Mesendoderm (in vitro differentiated cells): ENCODE measurements around the gene TEX51.

Source experiments
- DNase-seq: peaks from one replicate; pipeline ENCODE4 v3.0.0; 2013
- H2AK5ac ChIP-seq: 2 replicates; pipeline ENCODE4 v1.6.1; 2013; ENCODE audit warnings: low read length, inconsistent platforms
- H2BK120ac ChIP-seq: 2 replicates; pipeline ENCODE4 v1.6.1; 2013; ENCODE audit warnings: low read depth, mild to moderate bottlenecking, low read length, moderate library complexity, mixed read lengths
- H2BK15ac ChIP-seq: replicated peaks from 2 replicates; pipeline ENCODE4 v1.6.1; 2013; ENCODE audit warnings: low read depth, mild to moderate bottlenecking, moderate library complexity
- H2BK5ac ChIP-seq: 2 replicates; pipeline ENCODE4 v1.6.1; 2013; ENCODE audit warnings: low read length, inconsistent platforms
- H3K18ac ChIP-seq: 2 replicates; pipeline ENCODE4 v1.6.1; 2013; ENCODE audit warnings: mild to moderate bottlenecking, low read length, mixed read lengths
- H3K23ac ChIP-seq: one replicate; pipeline ENCODE4 v1.6.1; 2013; ENCODE audit warnings: low read length
- H3K27ac ChIP-seq: 2 replicates; pipeline ENCODE4 v1.5.1; 2013; ENCODE audit warnings: low read depth, mild to moderate bottlenecking, inconsistent platforms, low read length, moderate library complexity
- H3K27me3 ChIP-seq: 2 replicates; pipeline ENCODE4 v1.6.1; 2013; ENCODE audit warnings: low read length, control low read depth, mild to moderate bottlenecking, inconsistent platforms; ENCODE audit not compliant: insufficient read depth, poor library complexity
- H3K36me3 ChIP-seq: 2 replicates; pipeline ENCODE4 v1.6.1; 2013; ENCODE audit warnings: low read length, inconsistent platforms; ENCODE audit not compliant: control insufficient read depth, insufficient read depth
- H3K4ac ChIP-seq: one replicate; pipeline ENCODE4 v1.6.1; 2013; ENCODE audit warnings: low read depth, mild to moderate bottlenecking, low read length, moderate library complexity
- H3K4me1 ChIP-seq: 2 replicates; pipeline ENCODE4 v1.6.1; 2013; ENCODE audit warnings: low read depth, low read length, inconsistent platforms; ENCODE audit not compliant: control insufficient read depth
- H3K4me2 ChIP-seq: 2 replicates; pipeline ENCODE4 v1.6.1; 2013; ENCODE audit warnings: low read length
- H3K4me3 ChIP-seq: 2 replicates; pipeline ENCODE4 v1.5.1; 2013; ENCODE audit warnings: mild to moderate bottlenecking, low read length
- H3K56ac ChIP-seq: one replicate; pipeline ENCODE4 v1.6.1; 2013; ENCODE audit warnings: low read length
- H3K79me1 ChIP-seq: 2 replicates; pipeline ENCODE4 v1.6.1; 2013; ENCODE audit warnings: low read length, inconsistent platforms
- H3K79me2 ChIP-seq: 2 replicates; pipeline ENCODE4 v1.6.1; 2013; ENCODE audit warnings: mild to moderate bottlenecking, low read length; ENCODE audit not compliant: control insufficient read depth, insufficient read depth
- H3K9ac ChIP-seq: 2 replicates; pipeline ENCODE4 v1.6.1; 2013; ENCODE audit warnings: low read length, inconsistent platforms
- H4K5ac ChIP-seq: one replicate; pipeline ENCODE4 v1.6.1; 2013; ENCODE audit warnings: low read length
- H4K8ac ChIP-seq: one replicate; pipeline ENCODE4 v1.6.1; 2013; ENCODE audit warnings: low read depth, mild to moderate bottlenecking, control low read depth, low read length, moderate library complexity
- WGBS: extraction: QIAGEN DNeasy Blood & Tissue Kit; methylation state at CpG from one replicate; pipeline ENCODE4 v1.1.7; 2013; ENCODE audit warnings: low lambda C conversion rate, missing lambda C conversion rate; ENCODE audit not compliant: insufficient coverage; ENCODE audit errors: extremely low coverage; 5-methylcytosine and 5-hydroxymethylcytosine counted together

Gene TEX51

GRCh38 chr2:126879348-126880298 lies 19.1 kb upstream of the TEX51 start:
- H4K8ac ChIP-seq: no peak overlapping the region
- H3K27ac ChIP-seq: no peak overlapping the region
- DNase-seq: no peak
- H3K4me2 ChIP-seq: no peak overlapping the region
- H3K4ac ChIP-seq: no peak overlapping the region
- H3K27me3 ChIP-seq: no peaks in the 10 kb centered on the region
- no peak overlapping the region for H3K9ac ChIP-seq
- H2BK120ac ChIP-seq: no peak overlapping the region
- H3K18ac ChIP-seq: no peak overlapping the region
- no peak overlapping the region for H3K56ac ChIP-seq
- H3K36me3 ChIP-seq: no peaks in the 10 kb centered on the region
- no peak overlapping the region for H2AK5ac ChIP-seq
- 100% methylated on average over 1 of the region's 12 CpGs for WGBS
- no peaks in the 10 kb centered on the region for H3K79me2 ChIP-seq
- H3K23ac ChIP-seq: no peak overlapping the region
- H3K79me1 ChIP-seq: no peaks in the 10 kb centered on the region
- no peak overlapping the region for H2BK15ac ChIP-seq
- no peak overlapping the region for H4K5ac ChIP-seq
- H3K4me3 ChIP-seq: no peak overlapping the region
- no peaks in the 10 kb centered on the region for H3K4me1 ChIP-seq
- no peak overlapping the region for H2BK5ac ChIP-seq

GRCh38 chr2:126880324-126880723 lies 18.4 kb upstream of the TEX51 start:
- no peak overlapping the region for H3K56ac ChIP-seq
- no peak overlapping the region for H3K4me2 ChIP-seq
- no peak overlapping the region for H3K27ac ChIP-seq
- H3K27me3 ChIP-seq: no peaks in the 10 kb centered on the region
- H3K4ac ChIP-seq: no peak overlapping the region
- H4K5ac ChIP-seq: no peak overlapping the region
- WGBS: no CpG with 5 or more reads among the region's 7 CpGs
- no peaks in the 10 kb centered on the region for H3K4me1 ChIP-seq
- H3K79me1 ChIP-seq: no peaks in the 10 kb centered on the region
- H3K23ac ChIP-seq: no peak overlapping the region
- no peak overlapping the region for H3K4me3 ChIP-seq
- H3K18ac ChIP-seq: no peak overlapping the region
- no peak overlapping the region for H4K8ac ChIP-seq
- H3K36me3 ChIP-seq: no peaks in the 10 kb centered on the region
- H2AK5ac ChIP-seq: no peak overlapping the region
- H3K79me2 ChIP-seq: no peaks in the 10 kb centered on the region
- no peak overlapping the region for H2BK120ac ChIP-seq
- H3K9ac ChIP-seq: no peak overlapping the region
- H2BK15ac ChIP-seq: no peak overlapping the region
- DNase-seq: no peak
- H2BK5ac ChIP-seq: no peak overlapping the region

GRCh38 chr2:126880817-126881216 lies 17.9 kb upstream of the TEX51 start:
- no peak overlapping the region for H3K27ac ChIP-seq
- H2BK120ac ChIP-seq: no peak overlapping the region
- no CpG with 5 or more reads among the region's 4 CpGs for WGBS
- H2BK15ac ChIP-seq: no peak overlapping the region
- H4K5ac ChIP-seq: no peak overlapping the region
- H4K8ac ChIP-seq: no peak overlapping the region
- H3K79me2 ChIP-seq: no peaks in the 10 kb centered on the region
- no peak overlapping the region for H3K23ac ChIP-seq
- no peak overlapping the region for H3K4me3 ChIP-seq
- H3K4me2 ChIP-seq: no peak overlapping the region
- H3K4ac ChIP-seq: no peak overlapping the region
- H3K36me3 ChIP-seq: no peaks in the 10 kb centered on the region
- H2BK5ac ChIP-seq: no peak overlapping the region
- no peak overlapping the region for H3K18ac ChIP-seq
- no peak for DNase-seq
- H3K56ac ChIP-seq: no peak overlapping the region
- H3K4me1 ChIP-seq: no peaks in the 10 kb centered on the region
- no peaks in the 10 kb centered on the region for H3K27me3 ChIP-seq
- H2AK5ac ChIP-seq: no peak overlapping the region
- H3K79me1 ChIP-seq: no peaks in the 10 kb centered on the region
- H3K9ac ChIP-seq: no peak overlapping the region

- Histone ChIP-seq H3K79me1 (no peaks in the 10 kb centered on the region), H2AK5ac (no peak overlapping the region), H3K27me3 (no peaks in the 10 kb centered on the region), H3K4me3 (no peak overlapping the region), H3K56ac (no peak overlapping the region), H3K27ac (no peak overlapping the region), H3K4me2 (no peak overlapping the region), H2BK5ac (no peak overlapping the region), H3K79me2 (no peaks in the 10 kb centered on the region), H4K8ac (no peak overlapping the region), H3K23ac (no peak overlapping the region), H2BK120ac (no peak overlapping the region), H2BK15ac (no peak overlapping the region), H3K4ac (no peak overlapping the region), H3K36me3 (no peaks in the 10 kb centered on the region), H3K4me1 (no peaks in the 10 kb centered on the region), H3K9ac (no peak overlapping the region), H4K5ac (no peak overlapping the region), H3K18ac (no peak overlapping the region)
- WGBS: no CpG with 5 or more reads among the region's 9 CpGs
- DNase-seq: no peak
Measured at GRCh38 chr2:126881591-126881990, 17.1 kb upstream of the TEX51 start.

GRCh38 chr2:126882181-126882580 lies 16.5 kb upstream of the TEX51 start:
- no peak overlapping the region for H3K18ac ChIP-seq
- no peak overlapping the region for H3K4ac ChIP-seq
- H2BK5ac ChIP-seq: no peak overlapping the region
- H3K79me2 ChIP-seq: no peaks in the 10 kb centered on the region
- no peaks in the 10 kb centered on the region for H3K27me3 ChIP-seq
- DNase-seq: no peak
- H2AK5ac ChIP-seq: no peak overlapping the region
- no peak overlapping the region for H3K56ac ChIP-seq
- H3K79me1 ChIP-seq: no peaks in the 10 kb centered on the region
- H3K27ac ChIP-seq: no peak overlapping the region
- no peaks in the 10 kb centered on the region for H3K36me3 ChIP-seq
- no peak overlapping the region for H3K23ac ChIP-seq
- no peak overlapping the region for H4K5ac ChIP-seq
- no peak overlapping the region for H2BK15ac ChIP-seq
- H3K4me2 ChIP-seq: no peak overlapping the region
- H3K4me3 ChIP-seq: no peak overlapping the region
- H3K9ac ChIP-seq: no peak overlapping the region
- no peak overlapping the region for H4K8ac ChIP-seq
- no CpG with 5 or more reads among the region's 2 CpGs for WGBS
- no peaks in the 10 kb centered on the region for H3K4me1 ChIP-seq
- no peak overlapping the region for H2BK120ac ChIP-seq
